Pulmonary artery endothelial cell (primary cell): ENCODE measurements around the gene PRDM12. TPM values are rescaled to one million over a fixed set of nuclear protein-coding genes. Genes with fewer than 3 reads are reported as not detected.

ENCODE experiments used
- DNase-seq: peaks from one replicate; pipeline ENCODE4 v3.0.0-alpha.2; 2011; ENCODE audit warnings: low read depth, low spot score
- total RNA-seq: library from RNA; depleted of rRNA; stranded (reverse); fragments of >200 nt; gene quantifications from 2 replicates; pipeline ENCODE4 v1.2.3, GENCODE V29; 2014

PRDM12 gene
- total RNA-seq, 1 donor from 2014 or later = under 0.01 TPM

DNA sequence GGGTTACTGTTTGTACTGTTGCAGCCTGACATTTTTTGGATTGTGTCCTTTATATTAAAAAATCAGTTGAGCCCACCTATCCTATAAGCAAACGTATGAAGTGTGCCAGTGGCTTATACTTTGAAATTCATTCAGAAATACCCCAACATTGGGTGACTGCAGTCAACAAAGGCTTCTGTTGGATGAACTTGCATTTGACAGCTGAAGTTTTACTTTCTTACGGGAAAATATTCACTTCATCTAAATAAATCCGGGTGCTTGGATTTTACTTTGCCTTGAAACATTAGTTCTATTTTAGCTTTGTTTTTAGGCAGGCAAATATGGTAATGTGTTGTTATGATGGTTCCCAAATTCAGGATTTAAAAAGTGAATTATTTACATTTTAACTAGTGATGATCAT, 50.9 kb downstream of the PRDM12 start:
- DNase-seq = no peak

DNA sequence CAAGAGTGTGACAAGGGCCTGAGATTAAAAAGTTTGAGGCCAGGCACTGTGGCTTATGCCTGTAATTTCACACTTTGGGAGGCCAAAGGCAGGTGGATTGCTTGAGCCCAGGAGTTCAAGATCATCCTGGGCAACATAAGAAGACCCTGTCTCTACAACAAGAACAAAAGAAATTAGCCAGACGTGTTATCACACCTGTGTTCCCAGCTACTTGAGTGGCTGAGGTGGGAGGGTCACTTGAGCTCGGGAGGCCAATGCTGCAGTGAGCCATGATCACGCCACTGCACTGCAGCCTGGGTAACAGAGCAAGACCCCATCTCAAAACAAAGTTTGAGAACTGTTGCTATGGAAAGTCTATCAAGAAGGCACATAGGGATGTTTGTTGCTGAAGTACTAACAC, 54.2 kb downstream of the PRDM12 start:
- DNase-seq = no peak

DNA sequence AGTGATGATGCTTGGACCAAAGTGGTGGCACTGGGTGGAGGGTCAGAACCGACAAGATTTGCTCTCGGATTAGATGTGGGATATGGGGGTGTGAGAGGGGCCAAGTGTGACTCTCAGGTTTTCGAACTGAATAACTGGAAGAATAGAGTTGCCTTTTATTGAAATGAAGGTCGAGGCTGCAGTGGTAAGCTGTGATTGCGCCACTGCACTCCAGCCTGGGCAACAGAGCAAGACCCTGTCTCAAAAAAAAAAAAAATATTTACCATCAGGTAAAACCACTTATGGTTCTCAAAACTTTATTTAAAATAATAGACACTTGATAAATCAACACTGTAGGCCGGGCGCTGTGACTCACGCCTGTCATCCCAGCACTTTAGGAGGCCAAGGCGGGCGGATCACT, 56.4 kb downstream of the PRDM12 start:
- no peak for DNase-seq

DNA sequence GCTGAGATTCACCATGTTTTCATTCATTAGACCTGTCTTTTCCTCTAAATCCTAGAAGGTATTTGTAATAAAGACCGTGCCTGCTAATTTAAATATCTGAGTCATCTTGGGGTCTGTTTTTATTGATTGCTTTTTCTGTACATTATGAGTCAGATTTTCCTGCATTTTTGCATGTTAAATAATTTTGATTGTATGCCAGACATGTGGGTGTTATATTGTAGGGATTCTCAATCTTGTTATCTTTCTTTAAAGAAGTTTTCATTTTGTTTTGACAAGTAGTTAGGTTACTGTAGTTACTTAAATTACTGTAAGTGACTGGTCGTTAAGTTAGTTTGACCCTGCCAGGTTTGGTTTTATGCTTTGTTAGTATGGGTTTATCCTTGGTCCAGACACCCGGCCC, 64.3 kb downstream of the PRDM12 start:
- DNase-seq = peak; percentile 33

DNA sequence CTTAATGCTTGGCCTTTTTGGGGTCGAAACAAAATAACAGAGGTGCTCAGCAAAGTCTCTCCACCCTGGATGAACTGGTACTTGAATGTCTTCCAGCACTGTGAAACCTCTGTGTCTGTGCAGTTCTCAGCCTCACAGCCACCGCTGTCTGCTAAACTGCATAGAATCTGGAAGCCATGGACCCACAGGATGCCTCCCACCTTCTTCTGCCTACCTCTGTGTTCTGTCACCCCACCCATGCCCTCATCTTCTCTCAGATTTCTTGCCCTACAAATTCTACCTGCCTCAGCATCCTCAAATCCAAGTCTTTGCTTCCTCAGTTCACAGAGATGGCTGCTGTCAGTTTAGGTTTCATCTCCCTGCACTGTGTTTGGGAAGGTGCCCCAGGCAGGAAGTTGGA, 64.8 kb downstream of the PRDM12 start:
- no peak for DNase-seq

DNA sequence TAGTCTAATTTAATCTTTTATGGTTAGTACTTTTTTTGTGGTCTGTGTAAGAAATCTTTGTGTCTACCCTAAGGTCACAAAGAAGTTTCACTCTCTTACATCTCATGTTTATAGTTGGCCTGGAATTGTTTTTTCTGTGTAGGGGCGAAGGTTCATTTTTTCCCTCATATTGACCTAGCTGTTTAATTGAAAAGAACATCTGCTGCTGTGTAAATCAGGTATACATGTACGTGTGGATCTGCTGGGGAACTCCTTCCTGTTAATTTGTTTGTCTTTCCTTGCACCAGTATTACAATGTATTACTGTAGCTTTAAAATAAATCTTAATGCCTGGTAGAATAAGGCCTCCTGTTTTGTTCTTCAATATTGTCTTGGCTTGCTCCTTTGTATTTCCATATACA, 67.0 kb downstream of the PRDM12 start:
- DNase-seq = no peak

DNA sequence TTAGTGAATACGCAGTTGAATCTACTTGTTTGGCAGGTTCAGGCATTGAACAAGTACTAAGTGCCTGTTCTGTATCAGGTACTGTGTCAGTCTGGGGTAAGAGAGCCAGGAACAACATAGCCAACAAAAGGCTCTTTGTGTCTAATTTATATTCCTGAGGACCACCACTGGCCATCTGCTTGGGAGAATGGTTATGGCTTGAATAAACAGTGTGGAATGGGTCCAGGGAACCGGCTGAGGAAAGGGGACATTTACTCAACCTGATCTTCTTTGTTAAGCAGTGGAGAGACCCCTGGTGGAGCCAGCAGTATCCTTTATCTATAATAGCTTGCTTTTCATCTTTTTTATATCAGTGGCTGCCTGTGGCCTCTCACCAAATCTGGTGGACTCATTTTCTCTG, 67.7 kb downstream of the PRDM12 start:
- no peak for DNase-seq

Other genes with a start within 250 kb of the PRDM12 start
- gene ASS1, start 219.6 kb upstream of the PRDM12 start, total RNA-seq = 3.0 and 6.9 TPM in 2 replicates
- 40.3 and 42.8 TPM in 2 replicates for gene FUBP3, start 85.0 kb upstream of the PRDM12 start, total RNA-seq
- 54.5 and 65.1 TPM in 2 replicates for gene EXOSC2, start 29.2 kb downstream of the PRDM12 start, total RNA-seq
- gene ABL1, start 170.7 kb downstream of the PRDM12 start, total RNA-seq = 49.2 and 59.5 TPM in 2 replicates
- gene QRFP, start 232.2 kb downstream of the PRDM12 start, total RNA-seq = not detected in 2 replicates